NCI-H510A treated with DMSO at 0.1 percent for 48 hours (cell line): ENCODE data around the gene KIAA1217.

Source experiments
- DNase-seq: peaks from one replicate; lab custom pipeline; 2025; lab: John Stamatoyannopoulos, UW

KIAA1217 gene

DNA sequence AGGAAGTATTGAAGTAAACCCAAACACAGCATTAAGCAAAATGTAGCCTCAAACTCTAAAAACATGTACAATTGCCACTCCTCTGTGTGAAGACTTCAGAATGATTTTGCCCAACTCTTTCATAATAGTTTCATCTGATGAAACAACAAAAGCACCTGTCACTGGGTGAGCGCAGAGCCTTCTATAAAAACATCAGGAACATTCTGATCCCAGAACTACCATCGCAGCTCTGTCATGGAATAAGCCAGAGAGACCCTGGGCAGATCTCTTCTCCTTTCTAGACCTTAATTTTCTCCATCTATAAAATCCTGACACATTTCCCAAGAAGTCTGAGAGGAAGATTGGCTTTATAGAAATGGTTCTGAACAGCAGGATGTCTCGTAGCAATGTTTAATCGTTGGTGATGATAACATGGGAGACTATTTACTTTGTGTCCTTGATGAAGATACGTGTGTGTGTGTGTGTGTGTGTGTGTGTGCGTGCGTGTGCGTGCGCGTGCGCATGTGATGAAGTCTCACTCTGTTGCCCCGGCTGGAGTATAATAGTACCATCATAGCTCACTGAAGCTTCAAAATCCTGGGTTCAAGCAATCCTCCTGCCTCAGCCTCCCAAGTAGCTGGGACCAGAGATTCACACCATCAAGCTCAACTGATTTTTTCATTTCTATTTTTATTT is 198.0 kb downstream of the KIAA1217 start:
- no peak for DNase-seq

DNA sequence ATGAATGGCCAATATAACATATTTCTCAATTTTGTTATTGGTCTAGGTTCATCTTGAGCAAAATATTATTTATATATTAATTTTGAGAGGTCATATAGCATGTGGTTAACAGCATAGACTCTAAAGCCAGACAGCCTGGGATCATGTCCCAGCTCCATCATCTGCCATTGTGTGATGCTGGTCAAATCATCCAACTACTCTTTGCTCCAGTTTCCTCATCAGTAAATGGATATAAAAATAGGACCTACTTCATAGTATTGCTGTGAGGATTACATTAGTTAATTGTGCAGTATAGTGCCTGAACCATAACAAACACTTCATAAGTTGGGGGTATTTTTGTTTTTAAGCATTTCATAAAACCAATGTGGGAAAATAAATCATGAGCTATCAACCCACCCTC is 199.0 kb downstream of the KIAA1217 start:
- no peak for DNase-seq

- no peak for DNase-seq
These were observed 199.4 kb downstream of the KIAA1217 start for GRCh38 chr10:24408365-24408764.

DNA sequence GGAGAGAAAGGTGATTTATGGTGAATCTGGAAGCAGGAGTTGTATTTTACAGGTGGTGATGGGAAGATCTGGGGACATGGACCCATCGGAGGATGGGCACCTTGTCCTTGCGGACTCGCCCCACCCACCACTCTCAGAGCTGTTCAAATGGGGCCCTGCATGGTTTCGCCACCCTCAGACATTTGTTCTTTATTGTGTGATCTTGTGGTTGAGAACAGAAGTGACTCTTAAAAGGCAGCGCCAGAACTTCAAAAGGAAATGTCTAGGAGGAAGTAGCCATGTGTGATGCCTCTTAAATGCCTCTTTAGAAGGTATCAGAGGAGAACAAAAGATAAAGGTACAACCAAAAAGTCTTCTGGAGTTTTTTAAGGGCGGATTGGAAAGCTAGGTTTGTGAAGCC is 205.7 kb downstream of the KIAA1217 start:
- no peak for DNase-seq

GRCh38 chr10:24415455-24416125 is 206.7 kb downstream of the KIAA1217 start:
- DNase-seq: no peak

GRCh38 chr10:24416248-24416647 is 207.3 kb downstream of the KIAA1217 start:
- DNase-seq: no peak

GRCh38 chr10:24417053-24417452 is 208.1 kb downstream of the KIAA1217 start:
- no peak for DNase-seq

DNA sequence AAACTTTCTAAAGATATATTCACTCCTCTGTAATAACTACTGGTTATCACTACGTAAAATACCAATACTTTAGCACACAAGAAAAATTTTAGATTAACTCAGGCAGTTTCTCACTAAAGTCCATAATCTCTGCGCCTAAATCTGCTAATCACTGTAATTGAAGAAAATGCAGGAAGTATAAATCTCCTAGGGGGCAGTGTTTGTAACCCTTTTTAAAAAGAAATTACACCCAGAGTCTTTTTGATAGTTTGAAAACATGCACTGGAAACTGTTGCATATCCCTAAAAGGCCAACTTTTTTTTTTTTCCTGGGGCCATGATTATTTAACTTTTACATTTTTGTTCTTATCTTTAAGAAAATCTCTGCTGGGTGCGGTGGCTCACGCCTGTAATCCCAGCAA is 209.6 kb downstream of the KIAA1217 start:
- no peak for DNase-seq

GRCh38 chr10:24419066-24419465 is 210.1 kb downstream of the KIAA1217 start:
- DNase-seq: no peak

DNA sequence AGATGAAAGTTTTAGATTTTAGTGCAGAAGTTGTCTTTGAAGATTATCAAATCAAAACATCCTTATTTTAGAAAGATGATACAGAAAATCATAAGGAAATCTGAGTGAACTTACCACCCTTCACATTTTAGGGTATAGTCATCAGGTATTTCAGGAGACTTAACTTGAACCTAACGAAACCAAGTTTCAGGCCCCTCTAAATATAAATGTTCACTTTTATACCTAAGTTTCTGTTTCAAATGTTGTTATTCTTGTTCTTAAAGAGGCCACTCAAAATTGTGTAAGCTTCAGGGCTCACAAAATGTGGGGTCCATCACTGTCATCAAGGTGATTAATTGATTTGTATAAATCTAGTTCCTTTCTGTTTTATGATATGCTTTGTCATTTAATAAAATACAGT is 216.2 kb downstream of the KIAA1217 start:
- no peak for DNase-seq

DNA sequence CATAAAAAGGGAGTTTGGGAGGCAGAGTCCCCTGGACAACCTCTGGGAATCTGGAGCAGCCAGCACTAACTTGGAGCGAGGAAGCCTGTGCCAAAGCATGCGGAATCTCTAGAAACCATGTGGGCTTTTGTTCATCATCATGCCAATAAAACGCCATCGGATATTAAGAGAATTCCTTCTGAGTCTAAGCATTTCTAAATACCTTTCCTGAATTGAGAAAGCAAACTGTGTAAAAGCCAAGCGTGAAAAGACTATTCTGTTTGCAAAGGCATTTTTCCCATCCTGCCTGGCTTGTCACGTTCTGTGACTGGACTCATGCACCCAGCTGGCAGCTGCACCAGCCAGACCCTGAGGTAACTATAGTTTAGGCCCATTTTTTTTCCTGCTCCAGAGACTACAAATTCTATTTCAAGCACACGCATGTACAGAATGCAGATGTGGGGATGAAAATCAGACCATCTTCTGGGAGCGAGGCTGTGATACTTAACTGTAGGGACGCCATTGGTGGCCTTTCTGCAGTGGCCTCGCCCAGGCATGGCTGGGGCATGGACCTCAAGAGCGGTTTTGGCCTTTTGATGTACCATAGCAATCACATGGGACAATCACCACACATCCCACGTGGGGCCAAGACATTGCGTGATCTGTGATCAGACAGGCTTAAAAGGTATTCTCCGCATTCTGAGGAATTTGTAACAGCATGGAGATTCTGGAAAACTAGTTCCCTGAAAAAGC is 218.9 kb downstream of the KIAA1217 start:
- no peak for DNase-seq

- DNase-seq: no peak
These were observed 219.5 kb downstream of the KIAA1217 start for GRCh38 chr10:24428410-24428782.

- DNase-seq: no peak
These were observed 221.7 kb downstream of the KIAA1217 start for GRCh38 chr10:24430591-24430990.

GRCh38 chr10:24432478-24433416 is 223.8 kb downstream of the KIAA1217 start:
- DNase-seq: no peak

GRCh38 chr10:24433705-24434104 is 224.8 kb downstream of the KIAA1217 start:
- no peak for DNase-seq

- DNase-seq: no peak
These were observed 226.0 kb downstream of the KIAA1217 start for GRCh38 chr10:24434961-24435360.

DNA sequence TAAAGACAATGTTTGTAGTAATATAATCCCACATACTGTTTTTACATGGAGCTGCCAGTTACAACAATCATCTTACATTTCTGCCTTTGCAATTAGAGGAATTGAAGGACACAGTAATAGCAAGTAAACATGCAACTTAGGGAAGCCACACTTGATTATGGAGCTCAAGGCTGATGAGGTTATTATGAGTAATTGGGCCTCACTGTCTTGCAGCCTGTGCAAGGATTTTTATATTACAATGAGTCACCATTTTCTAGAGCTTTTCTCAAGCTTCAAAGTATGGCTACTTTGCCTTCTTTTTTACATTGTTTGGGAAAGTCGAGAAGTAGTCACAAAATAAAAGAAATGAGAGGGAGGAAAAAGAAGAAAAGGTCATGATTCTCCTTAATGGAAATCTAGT is 226.4 kb downstream of the KIAA1217 start:
- DNase-seq: no peak

DNA sequence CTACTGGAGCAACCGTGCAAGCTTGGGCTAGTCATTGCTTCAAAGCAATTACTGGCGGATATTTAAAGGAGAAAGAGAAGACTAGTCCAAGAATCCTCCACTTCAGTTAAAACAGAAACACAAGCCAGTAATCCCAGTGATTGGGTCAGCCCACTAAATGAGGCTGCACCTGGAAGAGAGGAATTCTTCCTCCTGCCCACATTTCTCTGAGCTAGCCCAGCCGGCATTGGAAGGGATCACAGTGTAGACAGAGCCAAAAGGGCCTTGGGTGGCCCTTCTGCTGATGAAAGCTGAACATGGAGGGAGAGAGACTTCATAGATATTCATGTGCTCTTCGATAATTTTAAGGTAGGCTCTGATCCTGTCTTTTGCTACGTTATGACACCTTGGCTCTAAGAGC is 228.4 kb downstream of the KIAA1217 start:
- no peak for DNase-seq

DNA sequence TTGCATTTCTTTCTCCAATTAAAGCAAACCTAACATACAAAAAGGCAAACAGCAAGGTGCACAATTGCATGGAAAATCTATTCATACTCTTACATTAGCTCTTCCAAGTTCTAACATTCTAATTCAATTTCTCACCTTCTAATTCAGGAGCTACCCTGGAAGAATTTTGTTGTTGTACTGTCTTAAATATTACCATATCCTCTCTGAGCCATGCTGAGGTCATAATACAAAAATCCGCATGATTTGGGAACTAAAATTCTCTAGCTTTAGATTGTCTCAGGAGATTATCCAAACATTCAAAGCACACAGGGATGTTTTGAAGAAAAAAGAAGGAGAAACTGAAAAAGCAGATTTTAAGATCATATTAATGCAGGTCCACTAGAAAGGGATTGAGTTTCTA is 229.9 kb downstream of the KIAA1217 start:
- no peak for DNase-seq

GRCh38 chr10:24439935-24440334 is 231.0 kb downstream of the KIAA1217 start:
- DNase-seq: no peak

GRCh38 chr10:24440817-24441797 is 232.2 kb downstream of the KIAA1217 start:
- no peak for DNase-seq
